Liver (tissue), 9 donors: Measurements from ENCODE around the gene UNC13B. TPM values are rescaled to one million over a fixed set of nuclear protein-coding genes. Genes with fewer than 3 reads are reported as not detected.

ENCODE experiments used
- DNase-seq: peaks from one replicate; pipeline ENCODE4 v3.0.0-alpha.2; 2017; ENCODE audit warnings: low spot score
- H3K27ac ChIP-seq, 2 donors: one replicate each; pipeline ENCODE4 v1.7.0; 2013; ENCODE audit warnings: inconsistent platforms in 2 of 2, low read length in 2 of 2, control low read depth in 1 of 2, low read depth in 1 of 2, mild to moderate bottlenecking in 1 of 2
- H3K27me3 ChIP-seq, 4 donors: one replicate each; pipeline versions ENCODE4 v1.6.1 to v1.7.0; 2013; ENCODE audit warnings: low read length in 3 of 4, inconsistent platforms in 1 of 4, mild to moderate bottlenecking in 1 of 4, moderate library complexity in 1 of 4; ENCODE audit not compliant: control insufficient read depth in 4 of 4, insufficient read depth in 4 of 4
- H3K36me3 ChIP-seq, 4 donors: one replicate each; pipeline versions ENCODE4 v1.6.1 to v1.7.0; 2013; ENCODE audit warnings: low read length in 3 of 4, mild to moderate bottlenecking in 3 of 4, low read depth in 1 of 4, moderate library complexity in 1 of 4; ENCODE audit not compliant: control insufficient read depth in 4 of 4, insufficient read depth in 3 of 4
- H3K4me1 ChIP-seq, 4 donors: one replicate each; pipeline versions ENCODE4 v1.6.1 to v1.7.0; 2013; ENCODE audit warnings: low read length in 3 of 4, mild to moderate bottlenecking in 3 of 4, moderate library complexity in 1 of 4; ENCODE audit not compliant: control insufficient read depth in 4 of 4, insufficient read depth in 4 of 4
- H3K4me3 ChIP-seq, 3 donors: one replicate each; pipeline versions ENCODE4 v1.6.1 to v1.7.0; 2013; ENCODE audit warnings: low read length in 3 of 3, control low read depth in 1 of 3, low read depth in 1 of 3, mild to moderate bottlenecking in 1 of 3
- H3K9ac ChIP-seq, 2 donors: one replicate each; pipeline ENCODE4 v1.7.0; 2013; ENCODE audit warnings: low read length in 2 of 2, mild to moderate bottlenecking in 2 of 2, moderate library complexity in 2 of 2, control low read depth in 1 of 2, low read depth in 1 of 2
- H3K9me3 ChIP-seq, 4 donors: one replicate each; pipeline versions ENCODE4 v1.6.1 to v1.7.0; 2013; ENCODE audit warnings: low read length in 3 of 4; ENCODE audit not compliant: control insufficient read depth in 4 of 4
- CTCF ChIP-seq: fragments of 150-350 bp; IDR thresholded peaks from 2 replicates; pipeline ENCODE4 v1.5.1; 2017; ENCODE audit warnings: improper control_type of control experiment, low read depth, low read length; ENCODE audit not compliant: missing input control
- EGR1 ChIP-seq, 2 donors: IDR thresholded peaks; 2 replicates each; pipeline ENCODE4 v1.6.1; 2016 to 2018; ENCODE audit warnings: antibody characterized with exemption in 2 of 2, low read depth in 2 of 2
- FOXA1 ChIP-seq: IDR thresholded peaks from 2 replicates; pipeline ENCODE4 v1.6.1; 2016; ENCODE audit warnings: antibody characterized with exemption
- FOXA2 ChIP-seq: IDR thresholded peaks from 2 replicates; pipeline ENCODE4 v1.6.1; 2016; ENCODE audit warnings: antibody characterized with exemption
- GABPA ChIP-seq, 2 donors: IDR thresholded peaks in 1 of 2; conservative IDR thresholded peaks in 1 of 2; 2 replicates each; pipeline ENCODE4 v1.6.1; 2016; ENCODE audit warnings: antibody characterized with exemption in 2 of 2, mild to moderate bottlenecking in 1 of 2, moderate library complexity in 1 of 2
- JUND ChIP-seq, 2 donors: IDR thresholded peaks; 2 replicates each; pipeline ENCODE4 v1.6.1; 2016; ENCODE audit warnings: antibody characterized with exemption in 2 of 2
- MAX ChIP-seq: IDR thresholded peaks from 2 replicates; pipeline ENCODE4 v1.6.1; 2016; ENCODE audit warnings: antibody characterized with exemption
- RAD21 ChIP-seq, 2 donors: IDR thresholded peaks; 2 replicates each; pipeline ENCODE4 v1.6.1; 2016; ENCODE audit warnings: antibody characterized with exemption in 2 of 2, mild to moderate bottlenecking in 2 of 2
- REST ChIP-seq: IDR thresholded peaks from 2 replicates; pipeline ENCODE4 v1.6.1; 2016; ENCODE audit warnings: antibody characterized with exemption, mild to moderate bottlenecking
- RXRA ChIP-seq, 2 donors: IDR thresholded peaks; 2 replicates each; pipeline ENCODE4 v1.6.1; 2017 to 2018; ENCODE audit warnings: antibody characterized with exemption in 2 of 2, mild to moderate bottlenecking in 1 of 2
- TAF1 ChIP-seq: conservative IDR thresholded peaks from 2 replicates; pipeline ENCODE4 v1.6.1; 2016; ENCODE audit warnings: antibody characterized with exemption, mild to moderate bottlenecking
- WGBS: extraction: QIAGEN DNeasy Blood & Tissue Kit; methylation state at CpG from one replicate; pipeline ENCODE4 v1.1.7; 2013; 5-methylcytosine and 5-hydroxymethylcytosine counted together
- polyA plus RNA-seq, 2 donors: library from polyadenylated mRNA; stranded (reverse) in 1 of 2; unstranded in 1 of 2; fragments of 200-250 nt in 1 of 2; fragments of >200 nt in 1 of 2; fragmentation: Nextera tagmentation in 1 of 2; extraction: Ambion mirVana in 1 of 2; gene quantifications; one replicate each; pipeline versions ENCODE4 v1.2.1 to v1.2.3, GENCODE V29; 2013 to 2015
- total RNA-seq, 2 donors: library from RNA; depleted of rRNA; stranded (reverse); fragments of >200 nt; gene quantifications; one replicate each; pipeline ENCODE4 v1.2.3, GENCODE V29; 2014
- TF ChIP-seq, protein P1 (sequence below): IDR thresholded peaks from 2 replicates; pipeline ENCODE4 v1.6.1; 2016; ENCODE audit warnings: antibody characterized with exemption
- TF ChIP-seq, protein P2 (sequence below): IDR thresholded peaks from 2 replicates; pipeline ENCODE4 v1.6.1; 2016; ENCODE audit warnings: antibody characterized with exemption
- donor health status: healthy.
- donor health status: healthy.
- donor health status: healthy.
- donor health status: healthy.
- donor health status: healthy.

The UNC13B gene
- total and polyA plus RNA-seq, 4 donors, result 5.5 to 25.7 (median 11.9) TPM

DNA sequence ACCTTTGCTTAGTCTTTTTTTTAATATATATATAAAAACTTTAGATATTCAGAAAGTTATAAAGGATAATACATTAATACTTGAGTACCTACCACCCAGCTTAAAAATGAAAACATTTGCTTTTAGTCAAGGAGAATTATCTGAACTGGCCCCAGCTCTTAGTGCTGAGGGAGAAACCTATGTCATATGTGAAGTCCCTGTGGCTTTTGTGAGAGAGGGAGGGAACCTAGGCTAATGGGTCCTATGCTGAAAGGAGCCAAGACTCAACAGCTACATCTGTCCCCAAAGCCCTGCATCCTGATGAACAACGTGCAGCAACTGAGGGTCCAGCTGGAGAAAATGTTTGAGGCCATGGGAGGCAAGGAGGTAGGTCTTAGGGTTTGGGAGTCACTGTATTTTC lies 236.1 kb downstream of the UNC13B start:
- no peak for DNase-seq
- no peak overlapping the region for H3K4me3 ChIP-seq
- H3K27me3 ChIP-seq, result no peaks in the 10 kb centered on the region
- no peak overlapping the region for H3K27ac ChIP-seq
- H3K36me3 ChIP-seq, result peaks cover 10 to 55% (median 36%) of the 10 kb centered on the region in 4 donors
- no peak overlapping the region for H3K9ac ChIP-seq
- no peaks in the 10 kb centered on the region for H3K9me3 ChIP-seq
- TF ChIP-seq REST, result no peak
- no peak for TF ChIP-seq MAX
- no peak for TF ChIP-seq CTCF
- no peak for TF ChIP-seq FOXA2
- TF ChIP-seq, protein P1, sequence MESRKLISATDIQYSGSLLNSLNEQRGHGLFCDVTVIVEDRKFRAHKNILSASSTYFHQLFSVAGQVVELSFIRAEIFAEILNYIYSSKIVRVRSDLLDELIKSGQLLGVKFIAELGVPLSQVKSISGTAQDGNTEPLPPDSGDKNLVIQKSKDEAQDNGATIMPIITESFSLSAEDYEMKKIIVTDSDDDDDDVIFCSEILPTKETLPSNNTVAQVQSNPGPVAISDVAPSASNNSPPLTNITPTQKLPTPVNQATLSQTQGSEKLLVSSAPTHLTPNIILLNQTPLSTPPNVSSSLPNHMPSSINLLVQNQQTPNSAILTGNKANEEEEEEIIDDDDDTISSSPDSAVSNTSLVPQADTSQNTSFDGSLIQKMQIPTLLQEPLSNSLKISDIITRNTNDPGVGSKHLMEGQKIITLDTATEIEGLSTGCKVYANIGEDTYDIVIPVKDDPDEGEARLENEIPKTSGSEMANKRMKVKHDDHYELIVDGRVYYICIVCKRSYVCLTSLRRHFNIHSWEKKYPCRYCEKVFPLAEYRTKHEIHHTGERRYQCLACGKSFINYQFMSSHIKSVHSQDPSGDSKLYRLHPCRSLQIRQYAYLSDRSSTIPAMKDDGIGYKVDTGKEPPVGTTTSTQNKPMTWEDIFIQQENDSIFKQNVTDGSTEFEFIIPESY, result no peak
- TF ChIP-seq RXRA (IDR thresholded peaks at IDR 0.05), result no peak
- TF ChIP-seq FOXA1, result no peak
- TF ChIP-seq TAF1, result no peak
- TF ChIP-seq RAD21 (IDR thresholded peaks at IDR 0.05), result no peak
- 90% methylated on average over 1 of the region's 1 CpG for WGBS
- H3K4me1 ChIP-seq, result no peaks in the 10 kb centered on the region

DNA sequence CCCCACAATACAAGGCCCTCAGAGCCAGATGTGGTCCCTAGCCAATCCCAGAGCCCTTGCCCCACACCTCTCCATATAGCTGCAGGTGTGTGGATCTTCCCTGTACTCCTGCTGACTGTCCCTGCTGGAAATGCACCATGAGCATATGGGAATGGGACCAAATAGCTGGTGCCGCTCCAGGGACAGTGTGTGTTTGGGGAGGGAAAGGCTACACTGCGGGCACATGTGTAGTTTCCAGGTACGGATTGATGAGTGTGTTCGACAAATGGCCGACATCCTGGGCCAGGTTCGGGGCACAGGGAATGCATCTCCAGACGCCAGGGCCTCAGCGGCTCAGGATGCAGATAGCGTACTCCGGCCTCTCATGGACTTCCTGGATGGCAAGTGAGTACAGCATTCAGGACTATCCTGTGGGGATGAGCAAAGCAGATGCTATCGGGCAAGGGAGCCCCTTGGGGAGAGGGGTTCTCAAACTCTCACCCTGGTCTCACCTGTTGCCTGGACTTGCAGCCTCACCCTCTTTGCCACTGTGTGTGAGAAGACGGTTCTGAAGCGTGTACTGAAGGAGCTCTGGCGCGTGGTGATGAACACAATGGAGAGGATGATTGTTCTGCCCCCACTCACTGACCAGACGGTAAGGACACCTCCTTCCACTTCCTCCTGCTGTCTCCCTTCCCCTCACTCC lies 237.0 kb downstream of the UNC13B start:
- H3K36me3 ChIP-seq, result peaks cover 11 to 62% (median 39%) of the 10 kb centered on the region in 4 donors
- no peaks in the 10 kb centered on the region for H3K27me3 ChIP-seq

More for the DNA sequence above, 237.0 kb downstream of the UNC13B start:
- H3K9me3 ChIP-seq, result no peaks in the 10 kb centered on the region
- 97% methylated on average over 16 of the region's 16 CpGs for WGBS
- no peak overlapping the region for H3K4me3 ChIP-seq
- no peak overlapping the region for H3K27ac ChIP-seq
- TF ChIP-seq EGR1 (IDR thresholded peaks at IDR 0.05; ENCODE audit: low read depth in 2 of 2) (no peak), JUND (IDR thresholded peaks at IDR 0.05) (no peak), FOXA2 (no peak), GABPA (IDR thresholded peaks at IDR 0.05 in 1 of 2, conservative IDR thresholded peaks at IDR 0.05 in 1 of 2) (no peak), REST (no peak), TAF1 (no peak)
- TF ChIP-seq, protein P2, sequence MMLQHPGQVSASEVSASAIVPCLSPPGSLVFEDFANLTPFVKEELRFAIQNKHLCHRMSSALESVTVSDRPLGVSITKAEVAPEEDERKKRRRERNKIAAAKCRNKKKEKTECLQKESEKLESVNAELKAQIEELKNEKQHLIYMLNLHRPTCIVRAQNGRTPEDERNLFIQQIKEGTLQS, result no peak
- H3K4me1 ChIP-seq, result no peaks in the 10 kb centered on the region
- H3K9ac ChIP-seq, result no peak overlapping the region
- no peak for DNase-seq
